ENCODE results near the gene COBLL1.

The COBLL1 gene

DNA sequence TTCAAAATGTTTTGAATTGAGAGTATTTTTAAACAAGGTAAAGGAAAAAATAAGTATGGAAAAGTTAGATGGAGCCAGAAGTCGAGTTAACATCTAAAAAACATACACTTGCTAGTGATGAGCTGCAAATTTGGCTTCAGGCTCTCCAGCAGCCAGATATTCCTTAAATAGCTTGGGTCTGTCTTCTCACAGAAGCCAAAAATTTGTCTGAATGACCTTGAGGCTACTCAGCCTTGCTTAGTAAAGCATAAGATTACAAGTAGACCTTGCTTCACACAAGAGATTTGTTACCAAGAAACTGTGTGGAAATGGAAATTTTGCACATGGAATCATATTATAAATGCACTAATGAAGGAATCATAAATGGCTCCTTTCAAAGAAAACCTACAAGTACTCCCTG lies 179.6 kb downstream of the COBLL1 start:
- no peak for TF ChIP-seq POLR2AphosphoS5 (IDR thresholded peaks at IDR 0.05; ENCODE audit: low read depth, low read length)
- TF ChIP-seq FOXP2 (optimal IDR thresholded peaks at IDR 0.05; ENCODE audit: borderline replicate concordance, extremely low read depth, extremely low read length, insufficient read depth), result no peak
- TF ChIP-seq, protein P1, sequence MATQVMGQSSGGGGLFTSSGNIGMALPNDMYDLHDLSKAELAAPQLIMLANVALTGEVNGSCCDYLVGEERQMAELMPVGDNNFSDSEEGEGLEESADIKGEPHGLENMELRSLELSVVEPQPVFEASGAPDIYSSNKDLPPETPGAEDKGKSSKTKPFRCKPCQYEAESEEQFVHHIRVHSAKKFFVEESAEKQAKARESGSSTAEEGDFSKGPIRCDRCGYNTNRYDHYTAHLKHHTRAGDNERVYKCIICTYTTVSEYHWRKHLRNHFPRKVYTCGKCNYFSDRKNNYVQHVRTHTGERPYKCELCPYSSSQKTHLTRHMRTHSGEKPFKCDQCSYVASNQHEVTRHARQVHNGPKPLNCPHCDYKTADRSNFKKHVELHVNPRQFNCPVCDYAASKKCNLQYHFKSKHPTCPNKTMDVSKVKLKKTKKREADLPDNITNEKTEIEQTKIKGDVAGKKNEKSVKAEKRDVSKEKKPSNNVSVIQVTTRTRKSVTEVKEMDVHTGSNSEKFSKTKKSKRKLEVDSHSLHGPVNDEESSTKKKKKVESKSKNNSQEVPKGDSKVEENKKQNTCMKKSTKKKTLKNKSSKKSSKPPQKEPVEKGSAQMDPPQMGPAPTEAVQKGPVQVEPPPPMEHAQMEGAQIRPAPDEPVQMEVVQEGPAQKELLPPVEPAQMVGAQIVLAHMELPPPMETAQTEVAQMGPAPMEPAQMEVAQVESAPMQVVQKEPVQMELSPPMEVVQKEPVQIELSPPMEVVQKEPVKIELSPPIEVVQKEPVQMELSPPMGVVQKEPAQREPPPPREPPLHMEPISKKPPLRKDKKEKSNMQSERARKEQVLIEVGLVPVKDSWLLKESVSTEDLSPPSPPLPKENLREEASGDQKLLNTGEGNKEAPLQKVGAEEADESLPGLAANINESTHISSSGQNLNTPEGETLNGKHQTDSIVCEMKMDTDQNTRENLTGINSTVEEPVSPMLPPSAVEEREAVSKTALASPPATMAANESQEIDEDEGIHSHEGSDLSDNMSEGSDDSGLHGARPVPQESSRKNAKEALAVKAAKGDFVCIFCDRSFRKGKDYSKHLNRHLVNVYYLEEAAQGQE (IDR thresholded peaks at IDR 0.05; ENCODE audit: insufficient read depth in 1 of 2, low read depth in 2 of 2, low read length in 2 of 2), result no peak
- no peak for TF ChIP-seq SIN3A (IDR thresholded peaks at IDR 0.05; ENCODE audit: borderline replicate concordance, insufficient read depth, low read length)
- TF ChIP-seq TAF1 (IDR thresholded peaks at IDR 0.05; ENCODE audit: borderline replicate concordance, insufficient read depth, low read length), result no peak

DNA sequence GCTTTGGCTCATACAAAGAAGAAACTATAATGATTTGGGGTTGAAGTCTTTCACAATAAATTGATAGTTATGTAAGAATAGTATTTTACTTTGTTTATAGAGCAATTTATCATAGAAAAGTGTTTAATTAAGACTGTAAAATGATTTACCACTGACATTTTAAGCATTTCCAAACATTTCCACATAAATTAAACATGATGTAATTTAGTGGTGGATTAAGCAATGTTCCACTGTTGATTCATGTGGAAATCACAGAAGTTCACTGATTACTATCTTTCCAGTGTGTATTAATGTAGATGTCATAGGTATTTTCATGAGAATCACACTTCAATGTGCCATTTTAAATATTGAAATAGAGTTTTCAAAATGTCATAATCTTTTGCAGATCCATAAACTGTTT lies 180.3 kb downstream of the COBLL1 start:
- TF ChIP-seq FOXP2 (optimal IDR thresholded peaks at IDR 0.05; ENCODE audit: borderline replicate concordance, extremely low read depth, extremely low read length, insufficient read depth), result no peak
- TF ChIP-seq POLR2AphosphoS5 (IDR thresholded peaks at IDR 0.05; ENCODE audit: low read depth, low read length), result no peak
- no peak for TF ChIP-seq SIN3A (IDR thresholded peaks at IDR 0.05; ENCODE audit: borderline replicate concordance, insufficient read depth, low read length)
- TF ChIP-seq TAF1 (IDR thresholded peaks at IDR 0.05; ENCODE audit: borderline replicate concordance, insufficient read depth, low read length), result no peak
- TF ChIP-seq, protein P1 (IDR thresholded peaks at IDR 0.05; ENCODE audit: insufficient read depth in 1 of 2, low read depth in 2 of 2, low read length in 2 of 2), result no peak

DNA sequence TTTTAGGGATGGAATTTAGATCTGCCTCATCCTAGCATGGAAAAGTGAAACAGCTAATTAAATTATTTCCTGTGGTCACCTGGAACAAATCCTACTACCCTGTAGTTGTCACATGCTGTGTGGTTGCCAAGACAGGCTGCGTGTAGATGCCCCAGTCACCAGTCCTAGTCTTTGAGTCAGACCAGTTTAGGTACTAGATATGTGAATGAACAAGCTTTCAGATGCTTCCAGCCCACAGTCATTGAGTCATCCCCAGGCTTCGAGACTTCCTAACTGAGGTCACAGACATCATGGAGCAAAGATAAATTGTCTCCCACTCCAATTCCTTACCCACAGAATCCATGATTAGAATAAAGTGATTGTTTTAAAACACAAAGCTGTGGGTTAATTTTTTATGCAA lies 184.5 kb downstream of the COBLL1 start:
- TF ChIP-seq TAF1 (IDR thresholded peaks at IDR 0.05; ENCODE audit: borderline replicate concordance, insufficient read depth, low read length) (no peak), SIN3A (IDR thresholded peaks at IDR 0.05; ENCODE audit: borderline replicate concordance, insufficient read depth, low read length) (no peak), POLR2AphosphoS5 (IDR thresholded peaks at IDR 0.05; ENCODE audit: low read depth, low read length) (no peak), FOXP2 (optimal IDR thresholded peaks at IDR 0.05; ENCODE audit: borderline replicate concordance, extremely low read depth, extremely low read length, insufficient read depth) (no peak)
- TF ChIP-seq, protein P1 (IDR thresholded peaks at IDR 0.05; ENCODE audit: insufficient read depth in 1 of 2, low read depth in 2 of 2, low read length in 2 of 2), result no peak

DNA sequence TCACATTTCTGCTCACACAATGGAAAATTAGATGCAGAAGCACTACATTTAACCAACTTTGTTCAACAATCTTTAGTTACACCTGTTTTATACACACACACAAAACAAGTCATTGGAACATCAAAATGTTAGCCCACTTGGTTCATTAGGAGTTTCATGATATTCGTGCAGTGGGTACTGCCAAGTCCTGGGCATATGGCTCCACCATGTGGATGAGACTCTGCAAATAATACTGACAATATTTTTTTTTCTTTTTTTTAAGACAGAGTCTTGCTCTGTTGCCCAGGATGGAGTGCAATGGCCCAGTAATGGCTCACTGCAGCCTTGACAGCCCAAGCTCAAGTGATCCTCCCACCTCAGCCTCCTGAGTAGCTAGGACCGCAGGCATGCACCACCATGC lies 185.9 kb downstream of the COBLL1 start:
- TF ChIP-seq TAF1 (IDR thresholded peaks at IDR 0.05; ENCODE audit: borderline replicate concordance, insufficient read depth, low read length) (no peak), FOXP2 (optimal IDR thresholded peaks at IDR 0.05; ENCODE audit: borderline replicate concordance, extremely low read depth, extremely low read length, insufficient read depth) (no peak), SIN3A (IDR thresholded peaks at IDR 0.05; ENCODE audit: borderline replicate concordance, insufficient read depth, low read length) (no peak), POLR2AphosphoS5 (IDR thresholded peaks at IDR 0.05; ENCODE audit: low read depth, low read length) (no peak)
- TF ChIP-seq, protein P1 (IDR thresholded peaks at IDR 0.05; ENCODE audit: insufficient read depth in 1 of 2, low read depth in 2 of 2, low read length in 2 of 2), result no peak

DNA sequence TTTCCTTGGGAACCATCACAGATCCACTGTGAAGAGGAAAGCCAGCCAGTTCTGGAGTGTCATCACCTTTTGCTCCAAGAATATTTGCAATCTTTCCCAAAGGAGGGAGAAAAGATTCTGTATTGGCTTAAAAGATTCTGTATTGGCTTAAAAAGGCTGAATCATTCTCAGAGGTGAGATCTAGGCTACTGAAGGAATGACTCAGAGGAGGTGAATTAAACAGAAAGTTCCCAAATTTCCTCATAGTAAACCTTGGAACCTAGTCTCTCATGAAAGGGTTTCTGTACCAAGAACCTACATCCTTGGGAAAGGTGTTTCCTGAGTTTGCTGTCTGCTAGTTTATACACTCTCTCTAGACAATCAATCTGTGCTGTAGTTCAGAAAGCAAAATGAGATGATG lies 186.3 kb downstream of the COBLL1 start:
- TF ChIP-seq POLR2AphosphoS5 (IDR thresholded peaks at IDR 0.05; ENCODE audit: low read depth, low read length) (no peak), TAF1 (IDR thresholded peaks at IDR 0.05; ENCODE audit: borderline replicate concordance, insufficient read depth, low read length) (no peak), FOXP2 (optimal IDR thresholded peaks at IDR 0.05; ENCODE audit: borderline replicate concordance, extremely low read depth, extremely low read length, insufficient read depth) (no peak), SIN3A (IDR thresholded peaks at IDR 0.05; ENCODE audit: borderline replicate concordance, insufficient read depth, low read length) (no peak)
- TF ChIP-seq, protein P1 (IDR thresholded peaks at IDR 0.05; ENCODE audit: insufficient read depth in 1 of 2, low read depth in 2 of 2, low read length in 2 of 2), result no peak
